SU-DHL-6 (cell line): ENCODE results near the gene SLC39A3.

Experiments used
- H2AFZ ChIP-seq: fragments of 200-600 bp; sonication (generic); 2 replicates; pipeline ENCODE4 v1.6.1; 2014; ENCODE audit warnings: low read depth, mild to moderate bottlenecking, moderate library complexity, mixed read lengths, antibody characterized with exemption, low read length; ENCODE audit not compliant: severe bottlenecking
- H3F3A ChIP-seq: fragments of 200-600 bp; shearing (Covaris generic); 2 replicates; pipeline ENCODE4 v1.6.0; 2016; ENCODE audit warnings: antibody characterized with exemption, mild to moderate bottlenecking; ENCODE audit not compliant: insufficient read depth
- H3K27ac ChIP-seq: fragments of 200-600 bp; sonication (generic); 2 replicates; pipeline ENCODE4 v1.5.1; 2016; ENCODE audit warnings: low read depth, mild to moderate bottlenecking, low read length, moderate library complexity, mixed read lengths
- H3K27me3 ChIP-seq: fragments of 200-600 bp; sonication (generic), shearing (Covaris generic); 2 replicates; pipeline ENCODE4 v1.6.0; 2014; ENCODE audit warnings: mild to moderate bottlenecking, low read length
- H3K36me3 ChIP-seq: fragments of 200-600 bp; sonication (generic); 2 replicates; pipeline ENCODE4 v1.6.1; 2014; ENCODE audit warnings: mild to moderate bottlenecking, low read length, mixed read lengths
- H3K4me2 ChIP-seq: fragments of 300-600, 200-600 bp; shearing (Covaris generic), sonication (generic); 2 replicates; pipeline ENCODE4 v1.6.0; 2014; ENCODE audit warnings: low read length, low read depth, mild to moderate bottlenecking; ENCODE audit not compliant: poor library complexity, severe bottlenecking
- H3K4me3 ChIP-seq: fragments of 200-600 bp; sonication (generic); 2 replicates; pipeline ENCODE4 v1.5.1; 2014; ENCODE audit warnings: antibody characterized with exemption, low read length, mild to moderate bottlenecking, mixed read lengths; ENCODE audit not compliant: insufficient read depth, poor library complexity, severe bottlenecking
- H3K79me2 ChIP-seq: fragments of 200-600 bp; sonication (generic); 2 replicates; pipeline ENCODE4 v1.6.1; 2014; ENCODE audit warnings: mild to moderate bottlenecking, low read length, moderate library complexity; ENCODE audit not compliant: insufficient read depth
- H3K9ac ChIP-seq: fragments of 200-600 bp; sonication (generic); 2 replicates; pipeline ENCODE4 v1.7.0; 2014; ENCODE audit warnings: mild to moderate bottlenecking, low read length
- H3K9me2 ChIP-seq: fragments of 200-600 bp; sonication (generic); replicated peaks from 2 replicates; pipeline ENCODE4 v1.6.1; 2014; ENCODE audit warnings: low read length; ENCODE audit not compliant: insufficient read depth
- H3K9me3 ChIP-seq: fragments of 200-600 bp; sonication (generic); 2 replicates; pipeline ENCODE4 v1.6.1; 2014; ENCODE audit warnings: low read length, mixed read lengths; ENCODE audit not compliant: insufficient read depth
- H4K20me1 ChIP-seq: fragments of 200-600 bp; sonication (generic); 2 replicates; pipeline ENCODE4 v1.6.1; 2014; ENCODE audit warnings: low read depth, mild to moderate bottlenecking, antibody characterized with exemption, low read length, moderate library complexity, mixed read lengths
- EZH2phosphoT487 ChIP-seq: fragments of 200-600 bp; sonication (generic), shearing (Covaris generic); conservative IDR thresholded peaks from 2 replicates; pipeline ENCODE4 v1.6.1; 2018; ENCODE audit warnings: mild to moderate bottlenecking, antibody characterized with exemption, low read length, moderate library complexity, mixed read lengths
- TF ChIP-seq, protein P1 (sequence below): fragments of 200-600 bp; sonication (generic); IDR thresholded peaks from one replicate; pipeline ENCODE4 v1.5.1; 2017; ENCODE audit warnings: antibody characterized with exemption, mild to moderate bottlenecking, low read length, moderate library complexity; ENCODE audit not compliant: insufficient read depth, poor library complexity, severe bottlenecking

Gene SLC39A3

DNA sequence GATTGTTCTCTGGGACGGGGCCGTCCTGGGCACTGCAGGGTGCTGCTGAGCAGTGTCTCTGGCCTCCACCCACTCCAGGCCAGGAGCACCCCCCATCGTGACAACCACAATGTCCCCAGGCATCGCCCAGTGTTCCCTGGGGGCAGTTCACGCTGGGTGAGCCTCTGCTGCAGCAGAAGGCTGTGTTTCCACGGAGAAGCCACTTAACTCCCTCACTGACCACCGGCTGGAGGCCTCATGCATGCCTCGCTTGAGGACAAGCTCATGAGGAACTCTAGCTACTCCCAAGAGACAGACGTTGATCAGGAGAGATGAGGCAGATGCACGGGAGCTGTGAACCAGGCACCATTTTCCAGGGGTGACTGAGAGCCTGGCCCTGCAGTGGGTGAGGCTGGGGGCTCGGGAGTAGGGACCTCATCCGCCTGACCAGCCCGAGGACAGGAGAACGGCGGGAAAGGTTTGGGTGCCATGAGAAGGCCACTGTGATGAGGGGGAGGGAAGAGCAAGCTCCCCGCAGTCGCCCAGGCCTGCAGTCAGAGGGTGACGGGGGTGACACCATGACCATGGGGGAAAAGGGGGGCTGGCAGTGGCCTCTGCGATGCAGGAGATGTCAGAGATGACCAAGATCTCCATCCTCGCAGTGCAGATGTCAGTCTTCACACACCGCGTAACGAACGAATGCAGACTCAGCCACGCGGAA is 5.1 kb downstream of the SLC39A3 start:
- 0 out of 2 replicates have a peak, but pooled peaks cover 3% of the 10 kb centered on the region for H3K36me3 ChIP-seq
- H3K9ac ChIP-seq: no peak overlapping the region

DNA sequence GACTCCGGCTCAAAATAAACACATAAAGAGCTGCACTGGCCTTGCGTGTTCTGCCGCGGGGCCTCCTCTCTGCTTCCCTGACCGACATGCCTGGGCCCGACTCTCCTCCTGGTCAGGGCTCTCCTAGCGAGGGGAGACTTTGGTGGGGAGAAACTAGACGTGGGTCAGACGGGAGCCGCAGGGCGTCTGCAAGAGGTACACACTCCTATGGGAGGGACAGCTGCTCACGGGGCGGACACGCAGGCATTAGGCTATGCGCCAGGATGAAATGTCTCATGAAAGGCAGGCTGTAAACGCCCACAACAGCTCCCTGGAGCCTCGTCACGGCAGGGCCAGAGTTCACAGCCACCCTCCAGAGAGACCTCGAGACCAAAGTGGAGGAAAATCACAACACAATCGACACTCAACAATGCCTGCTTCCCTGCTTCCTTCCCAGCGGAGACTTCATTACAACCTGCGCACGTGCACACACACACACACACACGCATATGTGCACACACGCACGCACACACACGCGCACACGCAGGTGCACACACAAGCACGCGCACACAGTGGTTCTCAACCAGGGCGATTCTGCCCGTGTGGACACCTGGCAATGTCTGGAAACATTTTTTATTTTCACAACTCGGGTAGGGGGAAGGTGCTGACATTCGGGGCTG is 5.8 kb downstream of the SLC39A3 start:
- no peak overlapping the region for H3K4me2 ChIP-seq

More for the DNA sequence above, 5.1 kb downstream of the SLC39A3 start:
- H3K9me2 ChIP-seq: no peaks in the 10 kb centered on the region
- TF ChIP-seq, protein P1, sequence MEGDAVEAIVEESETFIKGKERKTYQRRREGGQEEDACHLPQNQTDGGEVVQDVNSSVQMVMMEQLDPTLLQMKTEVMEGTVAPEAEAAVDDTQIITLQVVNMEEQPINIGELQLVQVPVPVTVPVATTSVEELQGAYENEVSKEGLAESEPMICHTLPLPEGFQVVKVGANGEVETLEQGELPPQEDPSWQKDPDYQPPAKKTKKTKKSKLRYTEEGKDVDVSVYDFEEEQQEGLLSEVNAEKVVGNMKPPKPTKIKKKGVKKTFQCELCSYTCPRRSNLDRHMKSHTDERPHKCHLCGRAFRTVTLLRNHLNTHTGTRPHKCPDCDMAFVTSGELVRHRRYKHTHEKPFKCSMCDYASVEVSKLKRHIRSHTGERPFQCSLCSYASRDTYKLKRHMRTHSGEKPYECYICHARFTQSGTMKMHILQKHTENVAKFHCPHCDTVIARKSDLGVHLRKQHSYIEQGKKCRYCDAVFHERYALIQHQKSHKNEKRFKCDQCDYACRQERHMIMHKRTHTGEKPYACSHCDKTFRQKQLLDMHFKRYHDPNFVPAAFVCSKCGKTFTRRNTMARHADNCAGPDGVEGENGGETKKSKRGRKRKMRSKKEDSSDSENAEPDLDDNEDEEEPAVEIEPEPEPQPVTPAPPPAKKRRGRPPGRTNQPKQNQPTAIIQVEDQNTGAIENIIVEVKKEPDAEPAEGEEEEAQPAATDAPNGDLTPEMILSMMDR: no peak
- TF ChIP-seq EZH2phosphoT487: no peak
- H2AFZ ChIP-seq: no peak overlapping the region
- H3K4me2 ChIP-seq: no peak overlapping the region
- H3F3A ChIP-seq: no peaks in the 10 kb centered on the region
- no peaks in the 10 kb centered on the region for H3K9me3 ChIP-seq
- H4K20me1 ChIP-seq: no peaks in the 10 kb centered on the region
- no peak overlapping the region for H3K4me3 ChIP-seq
- no peaks in the 10 kb centered on the region for H3K27me3 ChIP-seq
- H3K79me2 ChIP-seq: 0 out of 2 replicates have a peak, but pooled peaks cover 6% of the 10 kb centered on the region
- H3K27ac ChIP-seq: no peak overlapping the region

DNA sequence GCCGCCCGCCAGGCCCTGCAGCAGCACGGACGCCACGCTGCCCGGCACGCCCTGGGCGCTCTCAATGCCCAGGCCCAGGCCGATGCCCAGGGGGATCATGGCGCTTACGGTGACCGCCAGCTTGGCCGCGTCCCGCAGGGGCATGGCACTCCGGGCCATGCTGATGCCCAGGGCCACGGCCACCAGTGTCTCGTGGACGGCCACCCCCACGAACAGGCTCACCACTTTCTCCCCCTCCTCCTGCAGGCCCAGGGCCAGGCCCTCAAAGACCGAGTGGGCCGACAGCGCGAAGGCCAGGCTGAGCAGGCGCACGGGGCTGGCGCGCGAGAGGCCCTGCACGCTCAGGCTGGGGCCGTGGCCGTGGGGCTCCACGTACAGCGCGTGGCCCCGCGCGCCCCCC is 6.9 kb downstream of the SLC39A3 start:
- Histone ChIP-seq H2AFZ (no peak overlapping the region), H3K27me3 (no peaks in the 10 kb centered on the region), H3K9me3 (no peaks in the 10 kb centered on the region), H3K9ac (no peak overlapping the region), H3K9me2 (no peaks in the 10 kb centered on the region), H3K79me2 (no peaks in the 10 kb centered on the region), H3K4me3 (no peak overlapping the region), H3K27ac (no peak overlapping the region), H3K36me3 (0 out of 2 replicates have a peak, but pooled peaks cover 3% of the 10 kb centered on the region), H3K4me2 (no peak overlapping the region), H3F3A (no peaks in the 10 kb centered on the region), H4K20me1 (no peaks in the 10 kb centered on the region)
- TF ChIP-seq, protein P1: no peak
- no peak for TF ChIP-seq EZH2phosphoT487

More for the DNA sequence above, 5.8 kb downstream of the SLC39A3 start:
- Histone ChIP-seq H3K36me3 (0 out of 2 replicates have a peak, but pooled peaks cover 3% of the 10 kb centered on the region), H3F3A (no peaks in the 10 kb centered on the region), H3K9ac (no peak overlapping the region), H3K9me3 (no peaks in the 10 kb centered on the region), H4K20me1 (no peaks in the 10 kb centered on the region), H3K27me3 (no peaks in the 10 kb centered on the region), H3K79me2 (0 out of 2 replicates have a peak, but pooled peaks cover 1% of the 10 kb centered on the region), H2AFZ (no peak overlapping the region), H3K9me2 (no peaks in the 10 kb centered on the region), H3K27ac (no peak overlapping the region), H3K4me3 (no peak overlapping the region)
- TF ChIP-seq, protein P1: no peak
- no peak for TF ChIP-seq EZH2phosphoT487
